Epithelial cell of esophagus (primary cell): Measurements from ENCODE around the gene LTO1.

ENCODE experiments used
- DNase-seq: peaks from one replicate; pipeline ENCODE4 v3.0.0; 2010; ENCODE audit warnings: low read depth
- H3K4me3 ChIP-seq: 2 replicates; pipeline ENCODE4 v1.5.1; 2011; ENCODE audit warnings: mild to moderate bottlenecking, low read length, control low read depth
- CTCF ChIP-seq: IDR thresholded peaks from 2 replicates; pipeline ENCODE4 v1.5.1; 2011; ENCODE audit warnings: low read depth, mild to moderate bottlenecking, low read length, control low read depth, inconsistent platforms; ENCODE audit not compliant: insufficient read depth; ENCODE audit errors: missing control alignments

LTO1 gene

DNA sequence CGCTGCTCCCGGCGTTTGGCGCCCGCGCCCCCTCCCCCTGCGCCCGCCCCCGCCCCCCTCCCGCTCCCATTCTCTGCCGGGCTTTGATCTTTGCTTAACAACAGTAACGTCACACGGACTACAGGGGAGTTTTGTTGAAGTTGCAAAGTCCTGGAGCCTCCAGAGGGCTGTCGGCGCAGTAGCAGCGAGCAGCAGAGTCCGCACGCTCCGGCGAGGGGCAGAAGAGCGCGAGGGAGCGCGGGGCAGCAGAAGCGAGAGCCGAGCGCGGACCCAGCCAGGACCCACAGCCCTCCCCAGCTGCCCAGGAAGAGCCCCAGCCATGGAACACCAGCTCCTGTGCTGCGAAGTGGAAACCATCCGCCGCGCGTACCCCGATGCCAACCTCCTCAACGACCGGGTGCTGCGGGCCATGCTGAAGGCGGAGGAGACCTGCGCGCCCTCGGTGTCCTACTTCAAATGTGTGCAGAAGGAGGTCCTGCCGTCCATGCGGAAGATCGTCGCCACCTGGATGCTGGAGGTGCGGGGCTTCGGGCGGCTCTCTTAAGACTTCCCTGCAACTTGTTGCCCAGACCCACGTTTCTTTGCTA is 34.1 kb downstream of the LTO1 start, which contains the start of gene CCND1:
CCND1 (plus strand) TSS at position 162 of the 587 bp plus-strand sequence; CDS start at position 320, 158 bp downstream.
- peak; percentile 86 for DNase-seq
- peak; percentile 30 for TF ChIP-seq CTCF
- peak within 1 kb of the TSS; percentile 89 for H3K4me3 ChIP-seq

DNA sequence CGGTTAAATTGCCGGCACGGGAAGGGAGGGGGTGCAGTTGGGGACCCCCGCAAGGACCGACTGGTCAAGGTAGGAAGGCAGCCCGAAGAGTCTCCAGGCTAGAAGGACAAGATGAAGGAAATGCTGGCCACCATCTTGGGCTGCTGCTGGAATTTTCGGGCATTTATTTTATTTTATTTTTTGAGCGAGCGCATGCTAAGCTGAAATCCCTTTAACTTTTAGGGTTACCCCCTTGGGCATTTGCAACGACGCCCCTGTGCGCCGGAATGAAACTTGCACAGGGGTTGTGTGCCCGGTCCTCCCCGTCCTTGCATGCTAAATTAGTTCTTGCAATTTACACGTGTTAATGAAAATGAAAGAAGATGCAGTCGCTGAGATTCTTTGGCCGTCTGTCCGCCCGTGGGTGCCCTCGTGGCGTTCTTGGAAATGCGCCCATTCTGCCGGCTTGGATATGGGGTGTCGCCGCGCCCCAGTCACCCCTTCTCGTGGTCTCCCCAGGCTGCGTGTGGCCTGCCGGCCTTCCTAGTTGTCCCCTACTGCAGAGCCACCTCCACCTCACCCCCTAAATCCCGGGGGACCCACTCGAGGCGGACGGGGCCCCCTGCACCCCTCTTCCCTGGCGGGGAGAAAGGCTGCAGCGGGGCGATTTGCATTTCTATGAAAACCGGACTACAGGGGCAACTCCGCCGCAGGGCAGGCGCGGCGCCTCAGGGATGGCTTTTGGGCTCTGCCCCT is 34.7 kb downstream of the LTO1 start:
- TF ChIP-seq CTCF: no peak
- peak overlapping the region; percentile 89 for H3K4me3 ChIP-seq
- DNase-seq: peak; percentile 46

GRCh38 chr11:69639831-69640230 is 35.3 kb downstream of the LTO1 start:
- no peak for DNase-seq
- TF ChIP-seq CTCF: no peak
- H3K4me3 ChIP-seq: peak overlapping the region; percentile 89

DNA sequence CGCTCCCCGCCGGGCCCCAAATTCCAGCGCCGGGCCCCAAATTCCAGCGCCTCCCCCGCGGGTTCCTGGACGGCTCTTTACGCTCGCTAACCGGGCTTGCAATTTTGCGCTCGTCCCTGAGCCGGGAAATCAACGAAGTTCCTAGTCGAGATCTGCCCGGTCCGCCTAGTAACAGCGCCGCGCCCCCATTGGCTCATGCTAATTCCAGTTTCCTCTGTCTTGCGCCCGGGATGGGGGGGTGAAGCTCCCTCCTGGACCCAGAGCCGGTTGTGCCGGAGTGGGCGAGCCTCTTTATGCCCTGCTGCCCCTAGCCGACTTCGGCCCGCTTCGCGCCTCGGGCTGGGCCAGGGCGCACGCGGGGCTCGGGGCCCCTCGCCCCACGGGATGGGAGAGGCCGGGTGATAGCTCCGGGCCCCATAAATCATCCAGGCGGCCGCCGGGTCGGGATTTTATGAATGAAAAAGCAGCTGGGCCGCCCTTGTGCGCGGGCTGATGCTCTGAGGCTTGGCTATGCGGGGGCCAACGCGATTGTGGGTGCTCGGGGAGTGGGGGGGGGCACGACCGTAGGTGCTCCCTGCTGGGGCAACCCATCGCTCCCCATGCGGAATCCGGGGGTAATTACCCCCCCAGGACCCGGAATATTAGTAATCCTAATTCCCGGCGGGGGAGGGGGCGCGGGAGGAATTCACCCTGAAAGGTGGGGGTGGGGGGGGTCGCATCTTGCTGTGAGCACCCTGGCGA is 36.0 kb downstream of the LTO1 start:
- DNase-seq: peak; percentile 98
- TF ChIP-seq CTCF: no peak
- H3K4me3 ChIP-seq: peak overlapping the region; percentile 89

DNA sequence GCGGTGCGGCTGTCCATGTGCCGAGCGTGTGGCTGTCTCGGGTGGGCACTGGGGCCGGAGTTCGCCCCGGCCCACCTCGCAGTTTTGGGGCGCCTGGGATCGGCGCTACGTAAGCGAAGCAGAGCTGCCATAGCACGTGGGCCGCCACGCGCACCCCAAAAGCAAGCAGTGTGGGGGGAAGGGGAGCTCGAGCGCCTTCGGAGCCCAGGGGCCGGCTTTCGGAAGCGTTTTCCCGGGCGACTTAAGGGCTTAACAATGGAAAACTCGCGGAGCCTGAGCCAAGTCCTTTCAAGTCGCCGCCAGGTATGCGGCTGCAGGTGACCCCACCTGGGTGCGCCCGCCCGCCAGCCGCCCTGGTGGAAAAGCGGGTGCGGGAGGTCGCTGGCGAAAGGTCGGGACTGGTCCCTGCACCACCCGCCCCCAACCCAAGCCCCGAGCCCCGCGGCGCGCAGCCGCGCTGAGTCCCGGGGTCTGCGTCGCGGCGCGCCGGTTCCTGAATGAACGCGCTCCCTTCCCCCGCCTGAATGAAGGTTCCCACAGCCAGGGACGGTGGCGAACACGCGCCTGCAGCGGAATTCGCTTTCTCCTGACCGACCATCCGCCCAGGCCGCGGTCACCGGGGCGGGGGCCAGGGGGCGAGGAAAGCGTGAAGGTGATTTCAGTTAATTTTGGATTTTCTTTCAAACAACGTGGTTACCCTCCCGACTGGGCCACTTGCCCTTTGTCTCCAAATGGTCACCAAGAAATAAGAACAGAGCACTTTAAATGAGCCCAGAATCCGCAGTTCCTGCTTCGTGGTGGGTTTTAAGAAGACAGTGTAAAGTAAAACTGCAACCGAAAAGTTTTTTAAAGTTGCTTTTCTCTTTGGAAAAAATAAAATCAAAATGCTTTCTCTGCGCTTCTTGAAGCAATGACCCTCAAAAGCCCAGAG is 36.9 kb downstream of the LTO1 start:
- TF ChIP-seq CTCF: no peak
- H3K4me3 ChIP-seq: peak overlapping the region; percentile 89
- peak; percentile 59 for DNase-seq

- no peak for TF ChIP-seq CTCF
- no peak for DNase-seq
- H3K4me3 ChIP-seq: peak overlapping the region; percentile 89
These were observed 37.8 kb downstream of the LTO1 start for GRCh38 chr11:69637198-69637940.
